OCI-LY3 (cell line): ENCODE data around the gene NGF.

Experiments used
- H2AFZ ChIP-seq: fragments of 200-600, 300-600 bp; shearing (Covaris generic); 2 replicates; pipeline ENCODE4 v1.6.0; 2014; ENCODE audit warnings: antibody characterized with exemption, low read depth, low read length
- H3K27ac ChIP-seq: fragments of 200-600, 300-600 bp; sonication (generic); 2 replicates; pipeline ENCODE4 v1.5.1; 2014; ENCODE audit warnings: mild to moderate bottlenecking, low read length, moderate library complexity, mixed read lengths
- H3K27me3 ChIP-seq: fragments of 200-600, 300-600 bp; sonication (generic); 2 replicates; pipeline ENCODE4 v1.6.1; 2014; ENCODE audit warnings: low read depth, low read length, mixed read lengths
- H3K36me3 ChIP-seq: fragments of 200-600, 300-600 bp; sonication (generic); replicated peaks from 2 replicates; pipeline ENCODE3; 2014; ENCODE audit warnings: low read depth, low read length, mixed read lengths
- H3K4me1 ChIP-seq: fragments of 300-600, 200-600 bp; sonication (generic); 2 replicates; pipeline ENCODE4 v1.6.1; 2014; ENCODE audit warnings: low read length, mixed read lengths
- H3K4me2 ChIP-seq: fragments of 200-600, 300-600 bp; sonication (generic); 2 replicates; pipeline ENCODE4 v1.6.1; 2014; ENCODE audit warnings: low read length, mixed read lengths
- H3K4me3 ChIP-seq: fragments of 300-600, 200-600 bp; sonication (generic); 2 replicates; pipeline ENCODE4 v1.5.1; 2014; ENCODE audit warnings: antibody characterized with exemption, mild to moderate bottlenecking, low read length, moderate library complexity
- H3K79me2 ChIP-seq: fragments of 300-600, 200-600 bp; shearing (Covaris generic); 2 replicates; pipeline ENCODE4 v1.6.1; 2014; ENCODE audit warnings: mild to moderate bottlenecking, low read length, mixed read lengths
- H3K9ac ChIP-seq: fragments of 300-600, 200-600 bp; shearing (Covaris generic); 2 replicates; pipeline ENCODE4 v1.6.0; 2014; ENCODE audit warnings: mild to moderate bottlenecking, low read length, moderate library complexity
- H3K9me3 ChIP-seq: fragments of 200-600, 300-600 bp; shearing (Covaris generic); 2 replicates; pipeline ENCODE4 v1.6.1; 2014; ENCODE audit warnings: low read length, mixed read lengths; ENCODE audit not compliant: insufficient read depth
- H4K20me1 ChIP-seq: fragments of 200-600, 300-600 bp; sonication (generic); 2 replicates; pipeline ENCODE4 v1.6.1; 2016; ENCODE audit warnings: low read length, mixed read lengths; ENCODE audit not compliant: insufficient read depth
- EZH2phosphoT487 ChIP-seq: fragments of 200-600 bp; shearing (Covaris generic); IDR thresholded peaks from 2 replicates; pipeline ENCODE4 v1.6.1; 2018; ENCODE audit warnings: antibody characterized with exemption, mixed run types, low read depth
- TF ChIP-seq, protein P1 (sequence below): fragments of 200-600, 300-600 bp; sonication (generic); IDR thresholded peaks from 2 replicates; pipeline ENCODE4 v1.5.1; 2014; ENCODE audit warnings: antibody characterized with exemption, low read length, low read depth

The NGF gene

DNA sequence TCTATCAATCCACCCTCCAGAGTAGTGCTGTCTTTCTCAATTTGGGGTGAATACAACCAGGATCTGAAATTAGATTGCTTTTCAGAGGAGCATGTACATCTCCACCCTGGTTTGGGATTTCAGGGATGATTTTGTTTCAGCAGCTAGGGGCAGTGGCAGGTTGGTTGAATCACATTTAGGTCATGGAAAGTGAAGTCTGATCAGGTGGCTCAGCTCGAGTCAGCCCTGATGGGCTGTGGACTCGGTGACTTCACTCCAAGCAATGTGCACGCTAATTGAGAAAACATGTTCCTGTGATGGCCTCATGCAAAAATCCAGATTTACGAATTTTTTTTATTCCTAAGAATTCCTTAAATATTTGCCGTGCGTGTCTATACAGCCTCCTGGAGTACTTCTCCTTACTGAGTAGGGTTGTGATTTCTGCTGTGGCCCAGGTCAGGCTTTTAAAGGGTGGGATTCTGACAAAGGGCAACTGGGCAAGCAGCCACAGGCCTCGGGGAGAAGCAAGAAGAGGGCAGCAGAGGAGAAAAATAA, 7.5 kb downstream of the NGF start:
- no peak overlapping the region for H3K9ac ChIP-seq

DNA sequence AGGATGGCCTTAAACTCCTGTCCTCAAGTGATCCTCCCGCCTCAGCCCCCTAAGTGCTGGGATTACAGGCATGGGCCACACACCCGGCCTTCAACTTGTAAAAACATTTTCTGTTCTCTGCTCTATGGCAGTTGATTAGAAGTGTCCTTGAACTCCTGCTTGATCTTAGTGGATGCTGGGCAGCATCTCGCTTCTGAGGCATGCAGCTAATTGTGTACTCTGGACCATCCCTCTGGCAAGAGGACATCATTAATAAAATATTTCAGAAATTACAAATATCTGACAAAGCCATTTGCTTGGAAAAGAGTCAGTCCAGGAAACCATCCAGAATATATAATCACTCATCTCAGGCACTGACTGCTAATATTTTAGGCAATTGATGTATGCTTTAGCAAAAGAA, 8.1 kb downstream of the NGF start:
- H2AFZ ChIP-seq: no peak overlapping the region
- TF ChIP-seq, protein P1, sequence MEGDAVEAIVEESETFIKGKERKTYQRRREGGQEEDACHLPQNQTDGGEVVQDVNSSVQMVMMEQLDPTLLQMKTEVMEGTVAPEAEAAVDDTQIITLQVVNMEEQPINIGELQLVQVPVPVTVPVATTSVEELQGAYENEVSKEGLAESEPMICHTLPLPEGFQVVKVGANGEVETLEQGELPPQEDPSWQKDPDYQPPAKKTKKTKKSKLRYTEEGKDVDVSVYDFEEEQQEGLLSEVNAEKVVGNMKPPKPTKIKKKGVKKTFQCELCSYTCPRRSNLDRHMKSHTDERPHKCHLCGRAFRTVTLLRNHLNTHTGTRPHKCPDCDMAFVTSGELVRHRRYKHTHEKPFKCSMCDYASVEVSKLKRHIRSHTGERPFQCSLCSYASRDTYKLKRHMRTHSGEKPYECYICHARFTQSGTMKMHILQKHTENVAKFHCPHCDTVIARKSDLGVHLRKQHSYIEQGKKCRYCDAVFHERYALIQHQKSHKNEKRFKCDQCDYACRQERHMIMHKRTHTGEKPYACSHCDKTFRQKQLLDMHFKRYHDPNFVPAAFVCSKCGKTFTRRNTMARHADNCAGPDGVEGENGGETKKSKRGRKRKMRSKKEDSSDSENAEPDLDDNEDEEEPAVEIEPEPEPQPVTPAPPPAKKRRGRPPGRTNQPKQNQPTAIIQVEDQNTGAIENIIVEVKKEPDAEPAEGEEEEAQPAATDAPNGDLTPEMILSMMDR: no peak
- TF ChIP-seq EZH2phosphoT487: no peak
- no peak overlapping the region for H3K4me2 ChIP-seq
- no peaks in the 10 kb centered on the region for H3K9me3 ChIP-seq
- H3K27me3 ChIP-seq: no peaks in the 10 kb centered on the region
- H3K4me1 ChIP-seq: peaks cover 3% of the 10 kb centered on the region; the same call in 1 of the 2 replicates
- H3K4me3 ChIP-seq: no peak overlapping the region
- H3K79me2 ChIP-seq: no peaks in the 10 kb centered on the region
- no peak overlapping the region for H3K9ac ChIP-seq
- no peaks in the 10 kb centered on the region for H4K20me1 ChIP-seq
- no peak overlapping the region for H3K27ac ChIP-seq
- H3K36me3 ChIP-seq: no peaks in the 10 kb centered on the region

More for the DNA sequence above, 7.5 kb downstream of the NGF start:
- Histone ChIP-seq H3K4me3 (no peak overlapping the region), H3K27me3 (no peaks in the 10 kb centered on the region), H3K36me3 (no peaks in the 10 kb centered on the region), H3K27ac (no peak overlapping the region), H3K4me2 (no peak overlapping the region), H3K79me2 (no peaks in the 10 kb centered on the region), H4K20me1 (no peaks in the 10 kb centered on the region), H3K4me1 (peaks cover 3% of the 10 kb centered on the region; the same call in 1 of the 2 replicates), H2AFZ (no peak overlapping the region), H3K9me3 (no peaks in the 10 kb centered on the region)
- TF ChIP-seq EZH2phosphoT487: no peak
- TF ChIP-seq, protein P1: no peak

DNA sequence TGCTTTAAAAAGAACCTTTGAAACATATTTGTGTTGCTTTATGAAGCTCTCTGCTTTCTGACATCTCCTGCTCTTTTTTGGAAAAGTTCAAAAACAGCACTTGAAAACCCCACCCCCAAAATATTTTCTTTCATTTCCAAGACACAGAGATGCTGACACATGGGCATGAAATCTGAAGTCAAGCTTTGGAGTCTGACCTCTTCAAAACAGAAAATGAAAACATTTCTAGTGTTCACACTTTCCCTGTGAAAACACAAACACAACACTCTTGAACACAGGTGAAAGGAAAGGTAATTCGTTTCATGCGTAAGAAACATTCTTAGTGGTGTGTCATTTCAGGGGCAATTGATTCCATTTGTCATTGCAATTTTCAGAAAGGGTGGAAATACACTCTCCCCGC, 10.8 kb downstream of the NGF start:
- H3K79me2 ChIP-seq: no peaks in the 10 kb centered on the region

DNA sequence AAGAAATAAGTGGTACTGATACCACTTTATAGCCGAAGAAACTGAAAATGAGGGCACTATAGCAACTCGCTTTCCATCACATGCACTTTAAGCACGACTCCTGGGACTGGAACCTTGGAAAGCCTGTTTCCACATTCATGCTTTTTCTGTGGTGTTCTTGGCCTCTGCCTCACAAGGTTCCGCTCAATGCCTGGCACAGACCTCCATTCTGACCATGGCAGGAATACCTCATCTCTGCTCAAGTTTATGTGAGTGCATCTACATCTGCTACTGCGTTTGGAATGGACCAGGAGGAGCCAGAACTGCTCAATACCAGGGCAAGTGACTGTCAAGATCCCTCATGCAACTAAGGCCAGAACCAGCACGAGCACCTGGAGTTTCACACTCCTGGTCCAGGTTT, 11.6 kb downstream of the NGF start:
- no peak overlapping the region for H3K4me3 ChIP-seq
- no peaks in the 10 kb centered on the region for H3K36me3 ChIP-seq
- no peaks in the 10 kb centered on the region for H4K20me1 ChIP-seq
- no peaks in the 10 kb centered on the region for H3K9me3 ChIP-seq
- H3K9ac ChIP-seq: no peak overlapping the region
- H3K4me1 ChIP-seq: no peaks in the 10 kb centered on the region
- no peak overlapping the region for H3K27ac ChIP-seq
- TF ChIP-seq, protein P1: no peak
- TF ChIP-seq EZH2phosphoT487: no peak
- H3K79me2 ChIP-seq: no peaks in the 10 kb centered on the region
- no peak overlapping the region for H3K4me2 ChIP-seq
- no peaks in the 10 kb centered on the region for H3K27me3 ChIP-seq
- H2AFZ ChIP-seq: no peak overlapping the region

More for the DNA sequence above, 10.8 kb downstream of the NGF start:
- H3K36me3 ChIP-seq: no peaks in the 10 kb centered on the region
- H4K20me1 ChIP-seq: no peaks in the 10 kb centered on the region
- H3K4me3 ChIP-seq: no peak overlapping the region
- no peak overlapping the region for H3K4me2 ChIP-seq
- H3K27ac ChIP-seq: no peak overlapping the region
- no peak overlapping the region for H2AFZ ChIP-seq
- H3K9ac ChIP-seq: no peak overlapping the region
- no peak for TF ChIP-seq EZH2phosphoT487
- TF ChIP-seq, protein P1: no peak
- H3K9me3 ChIP-seq: no peaks in the 10 kb centered on the region
- H3K4me1 ChIP-seq: no peaks in the 10 kb centered on the region
- H3K27me3 ChIP-seq: no peaks in the 10 kb centered on the region
